ENCODE results near the gene XXYLT1.

Gene XXYLT1

GRCh38 chr3:195266428-195266827, 4.5 kb downstream of the XXYLT1 start:
- no peak for DNase-seq

GRCh38 chr3:195265363-195265976, 5.5 kb downstream of the XXYLT1 start:
- DNase-seq, result no peak

- DNase-seq, result no peak
Observed at GRCh38 chr3:195263925-195264600, 6.9 kb downstream of the XXYLT1 start.

GRCh38 chr3:195263193-195263924, 7.6 kb downstream of the XXYLT1 start:
- DNase-seq, result no peak

GRCh38 chr3:195261925-195262324, 9.0 kb downstream of the XXYLT1 start:
- no peak for DNase-seq

GRCh38 chr3:195260280-195260905, 10.6 kb downstream of the XXYLT1 start:
- no peak for DNase-seq

GRCh38 chr3:195259475-195260279, 11.3 kb downstream of the XXYLT1 start:
- peak; percentile 78 for DNase-seq

- DNase-seq, result no peak
Observed at GRCh38 chr3:195259154-195259474, 11.8 kb downstream of the XXYLT1 start.

- peak; percentile 73 for DNase-seq
Observed at GRCh38 chr3:195258449-195259153, 12.4 kb downstream of the XXYLT1 start.

GRCh38 chr3:195257454-195258448, 13.2 kb downstream of the XXYLT1 start:
- no peak for DNase-seq

GRCh38 chr3:195256639-195257453, 14.1 kb downstream of the XXYLT1 start:
- DNase-seq, result no peak

- no peak for DNase-seq
Observed at GRCh38 chr3:195255571-195256501, 15.1 kb downstream of the XXYLT1 start.

GRCh38 chr3:195255176-195255500, 15.8 kb downstream of the XXYLT1 start:
- DNase-seq, result no peak

GRCh38 chr3:195254454-195255175, 16.3 kb downstream of the XXYLT1 start:
- peak; percentile 34 for DNase-seq

GRCh38 chr3:195253923-195254432, 17.0 kb downstream of the XXYLT1 start:
- DNase-seq, result peak; percentile 84

- DNase-seq, result no peak
Observed at GRCh38 chr3:195251336-195252065, 19.5 kb downstream of the XXYLT1 start.

Measured in DMS 273 treated with DMSO at 0.1 percent for 48 hours (cell line).